Tongue (tissue), 2 donors: ENCODE results near the gene AKAP8L. TPM values are rescaled to one million over a fixed set of nuclear protein-coding genes. Genes with fewer than 3 reads are reported as not detected.
"Not testable (repeated sequence)": the region's sequence is repeated elsewhere in the genome, so short reads cannot be mapped to it uniquely, and the experiment has no call there.

Experiments used
- DNase-seq: peaks from one replicate; pipeline ENCODE4 v3.0.0-alpha.2; 2015
- total RNA-seq: library from RNA; depleted of rRNA; stranded (reverse); fragments of >200 nt; gene quantifications from one replicate; pipeline ENCODE4 v1.2.3, GENCODE V29; 2014

Gene AKAP8L
- total RNA-seq, 1 donor from 2014 or later, result 65.4 TPM

DNA sequence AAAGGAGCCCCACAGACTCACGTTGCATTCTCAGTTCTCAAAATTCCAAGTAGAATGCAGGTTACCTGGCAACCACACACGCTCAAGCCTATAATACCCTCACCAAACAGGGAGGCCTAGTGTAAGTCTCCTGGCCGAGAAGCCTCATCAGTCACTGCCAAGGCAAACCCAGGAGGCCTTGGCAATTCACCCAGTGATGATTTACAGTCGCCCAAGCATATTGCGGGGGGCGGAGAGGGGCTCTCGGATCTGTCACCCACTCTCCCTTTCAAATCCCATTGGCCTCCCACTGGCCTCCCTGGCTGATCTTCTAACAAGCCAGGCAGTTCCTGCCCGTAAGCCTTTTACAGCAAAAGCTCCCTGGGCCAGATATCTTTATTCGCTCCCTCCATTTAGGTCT is 1.1 kb downstream of the AKAP8L start:
- no peak for DNase-seq

DNA sequence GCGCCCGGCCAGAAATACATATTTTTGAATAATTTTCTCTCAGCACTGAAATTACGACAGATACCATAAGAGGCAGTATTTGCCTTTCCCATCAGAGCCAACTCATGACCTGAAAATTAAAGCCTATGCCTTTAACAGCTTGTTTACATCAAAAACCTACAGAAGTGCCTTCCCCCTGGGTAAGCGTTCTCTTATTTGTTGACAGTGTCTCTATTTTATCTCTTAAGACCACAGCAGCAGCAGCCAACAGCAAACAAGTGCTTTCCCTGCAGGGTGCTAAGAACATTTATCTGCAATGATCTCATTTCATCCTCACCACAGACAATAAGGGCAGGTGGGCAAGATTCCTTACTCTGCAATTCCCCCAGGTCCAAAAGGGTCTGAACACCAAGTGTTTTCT is 6.0 kb downstream of the AKAP8L start:
- DNase-seq, result no peak

DNA sequence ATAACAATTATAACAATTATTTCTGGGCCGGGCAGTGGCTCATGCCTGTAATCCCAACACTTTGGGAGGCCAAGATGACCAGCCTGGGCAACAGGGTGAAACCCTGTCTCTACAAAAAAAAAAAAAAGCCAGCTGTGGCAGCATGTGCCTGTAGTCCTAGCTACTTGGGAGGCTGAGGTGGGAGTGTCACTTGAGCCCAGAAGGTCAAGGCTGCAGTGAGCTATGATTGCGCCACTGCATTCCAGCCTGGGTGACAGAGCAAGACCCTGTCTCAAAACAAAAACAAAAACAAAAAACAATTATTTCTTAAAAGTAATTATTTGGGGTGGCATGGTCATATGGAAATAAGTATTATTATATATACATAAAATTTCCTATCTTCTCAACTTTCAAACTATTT is 7.4 kb downstream of the AKAP8L start:
- DNase-seq, result not testable (repeated sequence)

DNA sequence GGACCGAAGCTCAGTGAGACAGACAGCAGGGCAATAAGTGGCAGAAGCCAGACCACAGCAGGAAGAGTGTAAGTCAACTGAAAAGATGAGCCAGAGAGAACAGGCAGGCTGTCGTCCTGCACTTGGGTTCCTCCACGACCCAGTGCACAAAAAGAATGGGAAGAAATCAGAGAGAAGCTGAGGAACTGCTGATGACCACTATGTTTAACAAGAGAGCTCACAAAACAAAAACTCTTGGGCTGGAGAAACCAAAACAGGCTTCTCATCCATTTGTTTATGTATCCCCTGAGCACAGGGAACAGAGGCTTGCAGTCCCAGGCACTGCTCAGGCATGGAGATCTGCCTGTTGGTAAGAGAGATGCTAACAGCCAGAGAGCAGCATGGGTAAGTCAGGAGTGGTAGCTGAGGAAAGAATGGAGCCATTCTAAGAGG is 14.0 kb downstream of the AKAP8L start:
- DNase-seq, result no peak

DNA sequence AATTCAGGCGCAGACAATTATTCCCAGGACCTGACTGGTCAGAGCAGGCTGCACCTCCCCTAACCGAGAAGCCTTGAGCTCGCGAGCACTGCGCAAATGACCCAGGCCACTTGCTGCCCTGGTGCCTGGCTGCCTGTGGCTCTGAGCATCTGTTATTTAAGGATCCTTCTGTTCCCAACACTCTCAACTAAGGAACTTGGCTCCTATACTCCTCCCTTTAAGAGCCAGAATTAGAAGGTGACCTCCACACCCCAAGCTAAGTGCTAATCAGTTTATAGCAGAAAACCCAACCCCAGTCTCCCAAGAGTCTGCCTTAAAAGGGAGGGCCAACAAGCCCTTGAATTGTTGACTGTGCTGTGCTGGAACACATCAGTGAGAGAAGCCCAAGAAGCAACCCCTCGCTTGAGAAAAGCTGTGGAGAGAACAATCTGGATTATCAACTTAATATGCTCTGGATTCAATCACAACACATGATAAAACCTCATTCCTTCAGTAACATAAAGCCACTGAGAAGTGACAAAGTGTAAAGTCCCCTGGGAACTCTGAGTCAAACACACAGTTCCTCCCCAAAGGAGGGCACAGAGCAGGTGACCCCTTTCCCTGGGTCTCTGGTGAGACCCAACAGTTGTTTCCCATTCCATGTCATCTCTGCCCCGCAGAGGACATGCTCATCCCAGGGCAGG is 14.6 kb downstream of the AKAP8L start:
- peak; percentile 61 for DNase-seq

DNA sequence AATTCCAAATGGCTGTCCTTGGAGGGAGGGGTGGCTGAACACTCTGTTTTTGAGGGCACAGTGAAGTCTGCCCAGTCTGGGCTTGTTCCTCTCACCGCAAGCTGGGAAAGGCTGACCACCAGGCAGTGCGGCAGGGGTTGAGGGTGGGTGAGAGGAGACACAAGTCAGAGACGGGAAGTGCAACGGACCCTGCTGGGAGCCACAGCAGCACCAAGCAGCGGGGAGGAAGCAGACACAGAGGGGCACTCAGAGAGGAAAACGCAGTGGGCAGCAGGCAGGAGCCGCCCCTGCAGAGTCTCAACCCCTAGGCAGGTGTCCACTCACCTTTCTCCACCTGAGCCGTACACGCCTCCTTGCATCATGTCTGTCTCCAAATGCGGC is 15.6 kb downstream of the AKAP8L start:
- no peak for DNase-seq

DNA sequence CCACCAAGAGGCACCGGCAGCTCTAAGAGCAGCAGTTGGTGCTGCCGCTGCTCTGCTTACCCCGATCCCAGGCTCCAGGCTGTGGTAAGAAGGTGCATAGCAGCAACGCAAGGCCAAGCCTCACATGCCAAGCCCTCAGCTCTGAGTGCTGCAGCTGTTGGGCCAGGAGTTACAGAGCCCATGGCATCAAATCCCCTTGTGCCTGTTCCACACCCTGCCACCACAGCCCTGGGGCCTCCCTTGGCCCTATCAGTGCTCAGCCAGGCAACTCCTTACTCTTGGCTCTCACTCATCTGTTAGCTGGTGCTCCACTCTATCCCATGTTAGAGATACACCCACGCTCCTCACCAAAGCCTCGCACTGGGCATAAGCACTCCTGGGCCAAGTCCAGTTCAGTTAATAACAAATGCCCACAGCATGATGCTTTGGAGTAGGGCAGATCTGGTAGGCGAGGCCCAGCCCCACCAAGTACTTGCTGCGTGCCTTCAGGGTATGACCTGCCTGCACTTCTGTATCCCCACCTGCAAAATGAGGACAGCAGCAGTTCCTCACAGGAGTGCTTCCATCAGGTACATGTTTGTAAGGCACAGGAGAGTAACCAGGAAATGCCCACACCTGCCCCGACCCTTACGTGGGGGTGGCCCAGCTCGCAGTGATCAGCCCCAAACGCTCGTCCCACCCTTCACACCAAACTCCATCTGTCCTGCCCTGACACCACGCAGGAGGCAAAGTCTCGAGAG is 16.2 kb downstream of the AKAP8L start:
- peak; percentile 82 for DNase-seq

DNA sequence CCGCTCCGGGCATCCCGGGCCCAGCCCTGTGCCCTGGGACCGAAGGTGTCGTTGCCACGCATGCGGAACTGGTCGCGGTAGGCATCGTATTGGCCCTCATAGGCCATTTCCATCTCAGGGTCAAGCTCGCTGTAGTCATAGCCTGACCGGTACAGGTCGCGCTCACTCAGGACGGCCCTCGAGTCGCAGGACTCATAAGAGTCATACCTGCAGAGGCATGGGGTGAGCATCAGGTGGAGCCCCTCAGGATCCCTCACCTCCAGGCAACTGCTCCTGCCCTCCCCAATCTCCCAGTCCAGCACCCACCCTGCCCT is 17.4 kb downstream of the AKAP8L start:
- DNase-seq, result no peak

DNA sequence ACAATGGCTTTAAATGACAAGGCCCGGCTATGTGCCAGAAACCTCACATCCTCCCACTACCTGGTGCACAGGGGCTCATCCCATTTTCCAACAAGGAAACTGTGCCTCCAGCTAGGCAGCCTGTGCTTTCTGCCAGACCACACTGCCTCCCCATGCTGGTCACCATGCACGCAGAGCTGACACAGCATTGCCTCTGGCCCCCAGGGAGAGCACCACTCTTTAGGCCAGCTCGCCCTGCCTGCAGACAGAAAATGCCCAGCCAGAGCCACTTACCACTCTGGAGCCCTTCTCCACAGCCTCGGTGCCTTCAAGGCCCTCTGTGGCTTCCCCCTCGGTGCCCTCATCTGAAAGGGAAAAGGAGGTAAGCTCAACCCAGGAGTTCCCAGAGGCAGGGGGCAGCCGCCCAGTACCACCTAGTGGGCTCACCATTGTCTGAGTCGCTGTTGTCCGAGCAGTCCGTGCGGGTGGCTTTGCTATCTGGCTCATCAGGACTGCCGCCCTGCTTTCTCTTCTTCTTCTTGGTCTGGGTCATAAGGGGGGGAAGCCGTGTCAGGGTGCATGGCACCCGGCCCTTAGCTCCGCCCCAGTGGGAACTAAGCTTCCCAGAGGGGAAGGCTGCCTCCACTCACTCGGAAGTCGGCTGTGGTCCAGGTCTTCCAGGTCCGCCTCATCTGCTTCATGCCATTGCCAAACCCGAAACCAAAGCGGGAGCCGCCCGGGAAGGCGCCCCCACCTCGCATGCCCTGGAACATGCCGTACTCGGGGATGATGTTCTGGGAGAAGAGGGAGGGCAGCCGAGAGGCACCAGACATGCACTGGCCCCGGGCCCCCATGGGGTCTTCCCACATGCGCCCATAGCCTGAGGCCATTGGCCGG is 18.0 kb downstream of the AKAP8L start:
- DNase-seq, result no peak

DNA sequence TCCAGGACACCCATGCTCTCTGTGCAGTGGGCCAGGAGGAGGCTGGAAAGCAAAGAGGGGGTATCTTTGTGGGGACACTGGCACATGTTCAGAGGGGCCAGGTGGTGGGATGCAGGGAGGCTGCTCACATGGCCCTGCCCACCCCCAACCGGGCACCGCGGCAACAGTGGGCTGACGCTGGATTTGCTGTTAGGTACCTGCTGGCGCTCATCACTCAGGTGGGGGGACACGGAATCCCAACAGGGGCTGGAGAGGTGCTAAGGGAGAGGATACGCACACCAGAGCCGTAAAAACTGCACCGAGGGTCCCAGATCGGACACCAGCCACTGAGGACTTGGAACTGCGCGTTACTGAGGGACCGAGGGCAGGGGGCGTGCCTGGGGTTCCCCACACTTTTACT is 19.2 kb downstream of the AKAP8L start:
- no peak for DNase-seq

DNA sequence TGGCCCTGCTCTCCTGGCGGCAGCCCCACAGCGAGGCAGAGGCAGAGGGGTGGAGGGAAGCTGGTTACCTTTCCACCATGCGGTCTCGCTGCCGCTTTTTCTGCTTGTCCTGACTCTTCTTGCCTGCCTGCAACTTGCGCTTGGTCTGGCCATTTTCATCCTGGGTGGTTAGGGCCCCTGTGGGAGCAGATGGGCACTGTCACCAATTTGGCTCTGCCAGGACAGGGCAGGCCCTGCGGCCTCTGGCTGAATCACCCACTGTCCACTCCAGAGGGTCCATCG is 19.6 kb downstream of the AKAP8L start:
- no peak for DNase-seq

DNA sequence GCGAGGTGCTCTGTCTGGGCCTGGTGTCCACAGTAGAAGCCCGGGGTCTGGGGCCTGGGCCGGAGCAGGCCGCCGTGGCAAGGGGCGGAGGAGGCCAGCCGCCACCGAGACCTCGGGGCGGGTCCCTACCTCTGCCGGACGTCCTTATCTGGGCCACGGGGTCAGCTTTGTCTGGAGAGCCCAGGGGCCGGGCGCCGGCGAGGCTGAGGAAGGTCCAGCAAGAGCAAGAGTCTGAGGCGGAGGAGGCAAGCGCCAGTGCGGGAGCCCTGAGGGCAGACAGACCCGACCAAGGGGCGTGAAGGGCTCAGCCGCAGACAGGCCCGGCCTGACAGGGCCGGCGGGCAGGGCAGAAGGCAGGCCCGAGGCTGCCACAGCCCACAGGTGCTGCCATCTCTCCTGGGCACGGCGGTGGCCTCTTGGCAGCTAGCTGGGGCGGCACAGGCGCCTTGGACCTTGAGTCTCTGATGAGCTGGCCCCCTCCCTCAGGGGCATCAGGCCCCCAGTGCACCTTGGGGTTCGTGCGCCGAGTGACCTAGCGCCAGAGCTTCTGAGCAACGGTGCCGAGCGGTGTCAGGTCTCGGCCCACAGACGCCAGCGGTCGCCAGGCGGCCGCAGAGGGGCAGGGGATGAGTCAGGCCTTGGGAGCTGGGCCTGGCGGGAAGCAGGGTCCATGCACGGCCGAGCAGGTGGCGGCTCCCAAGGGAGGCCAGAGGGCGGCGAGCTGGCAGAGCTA is 20.1 kb downstream of the AKAP8L start:
- no peak for DNase-seq

DNA sequence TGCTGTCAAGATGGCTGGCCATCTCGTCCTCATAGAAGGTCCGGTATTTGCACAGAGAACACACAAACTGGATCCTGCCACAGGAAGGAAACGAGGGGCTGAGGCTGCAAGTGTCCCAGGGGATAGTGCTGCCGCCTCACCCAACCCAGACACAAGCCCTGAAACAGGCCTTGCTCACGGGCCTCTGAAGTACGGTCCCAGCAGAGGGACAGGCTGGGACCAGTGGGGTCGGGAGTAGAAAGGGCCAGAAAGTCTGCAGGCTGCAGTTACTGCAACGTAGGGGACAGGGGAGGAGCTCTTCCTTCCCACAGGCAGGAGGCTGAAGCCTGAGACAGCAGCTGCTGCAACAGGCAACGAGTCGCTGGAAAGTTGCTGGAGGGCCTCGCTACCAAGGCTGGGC is 21.0 kb downstream of the AKAP8L start:
- DNase-seq, result no peak

DNA sequence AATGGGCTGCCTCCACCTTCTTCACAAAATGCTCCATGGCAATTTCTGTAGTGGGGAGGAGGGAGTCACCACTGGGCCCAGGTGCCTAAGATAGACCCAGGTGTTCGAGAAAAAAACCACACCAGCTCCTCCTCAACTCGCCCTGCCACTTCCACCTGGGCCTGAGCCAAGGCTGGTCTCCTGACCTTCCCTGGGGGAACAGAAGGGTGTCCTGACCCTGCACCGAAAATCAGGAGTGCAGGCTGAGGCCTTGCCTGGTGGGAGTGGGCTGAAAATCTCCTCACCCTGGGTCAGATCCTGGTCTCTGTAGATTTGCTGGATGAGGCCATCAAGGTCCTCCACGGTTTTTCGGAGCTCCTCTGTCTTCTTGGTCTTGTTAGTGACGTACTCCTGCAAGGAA is 21.6 kb downstream of the AKAP8L start:
- no peak for DNase-seq

DNA sequence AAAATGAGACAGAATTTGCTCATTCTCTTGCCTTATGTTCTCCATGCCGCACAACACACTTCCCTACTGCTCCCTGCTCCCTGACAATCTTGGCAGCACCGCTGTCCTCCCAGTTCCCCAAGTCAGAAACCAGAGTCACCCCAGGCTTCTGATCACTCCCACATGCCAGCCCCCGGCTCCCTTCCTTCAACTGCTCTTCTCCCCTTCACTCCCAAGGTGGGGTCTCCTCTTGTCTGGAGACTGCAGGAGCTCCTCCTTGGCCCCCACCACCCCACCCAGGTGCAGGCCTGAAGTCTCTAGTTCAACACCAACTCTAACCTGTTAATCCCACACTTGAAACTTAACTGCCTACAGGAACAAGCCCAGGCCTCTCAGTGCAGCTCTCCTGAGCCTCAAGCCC is 22.4 kb downstream of the AKAP8L start:
- DNase-seq, result no peak

DNA sequence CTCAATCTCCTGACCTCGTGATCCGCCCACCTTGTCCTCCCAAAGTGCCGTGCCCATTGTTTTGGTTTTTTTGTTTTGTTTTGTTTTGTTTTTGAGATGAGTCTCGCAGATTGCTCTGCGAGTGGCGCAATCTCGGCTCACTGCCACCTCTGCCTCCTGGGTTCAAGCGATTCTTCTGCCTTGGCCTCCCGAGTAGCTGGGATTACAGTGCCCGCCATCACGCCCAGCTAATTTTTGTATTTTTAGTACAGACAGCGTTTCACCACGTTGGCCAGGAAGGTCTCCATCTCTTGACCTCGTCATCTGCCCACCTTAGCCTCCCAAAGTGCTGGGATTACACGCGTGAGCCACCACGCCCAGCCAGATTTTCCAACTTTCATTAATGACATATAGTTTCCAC is 23.5 kb downstream of the AKAP8L start:
- not testable (repeated sequence) for DNase-seq

DNA sequence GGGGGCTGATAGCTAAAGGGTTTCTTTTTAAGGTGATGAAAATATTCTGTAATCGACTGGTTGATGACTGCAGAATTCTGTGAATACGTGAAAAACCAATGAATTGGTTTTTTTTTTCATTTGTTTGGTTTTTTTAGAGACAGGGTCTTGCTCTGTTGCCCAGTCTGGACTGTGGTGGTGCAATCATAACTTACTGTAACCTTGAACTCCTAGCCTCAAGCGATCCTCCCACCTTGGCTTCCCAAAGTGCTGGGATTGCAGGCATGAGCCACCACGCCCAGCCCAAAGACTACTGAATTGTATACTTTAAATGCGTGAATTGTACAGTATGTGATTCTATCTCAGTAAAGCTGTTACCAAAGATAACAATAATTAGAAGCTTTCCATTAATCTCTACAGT is 24.4 kb downstream of the AKAP8L start:
- DNase-seq, result no peak

DNA sequence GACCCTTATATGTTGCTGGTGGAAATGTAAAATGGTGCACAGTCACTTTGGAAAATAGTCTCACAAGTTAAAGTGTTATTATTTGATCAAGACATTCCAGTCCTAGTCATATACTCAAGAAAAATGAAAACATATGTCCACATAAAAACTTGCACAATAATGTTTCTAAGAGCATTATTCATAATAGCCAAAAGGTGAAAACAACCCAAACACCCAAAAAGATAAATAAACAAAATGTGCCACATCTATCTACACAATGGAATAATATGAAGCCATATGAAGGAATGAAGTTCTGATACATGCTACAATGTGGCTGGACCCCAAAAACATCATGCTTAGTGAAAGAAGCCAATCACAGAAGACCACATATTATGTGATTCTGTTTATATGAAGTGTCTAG is 24.8 kb downstream of the AKAP8L start:
- DNase-seq, result no peak

DNA sequence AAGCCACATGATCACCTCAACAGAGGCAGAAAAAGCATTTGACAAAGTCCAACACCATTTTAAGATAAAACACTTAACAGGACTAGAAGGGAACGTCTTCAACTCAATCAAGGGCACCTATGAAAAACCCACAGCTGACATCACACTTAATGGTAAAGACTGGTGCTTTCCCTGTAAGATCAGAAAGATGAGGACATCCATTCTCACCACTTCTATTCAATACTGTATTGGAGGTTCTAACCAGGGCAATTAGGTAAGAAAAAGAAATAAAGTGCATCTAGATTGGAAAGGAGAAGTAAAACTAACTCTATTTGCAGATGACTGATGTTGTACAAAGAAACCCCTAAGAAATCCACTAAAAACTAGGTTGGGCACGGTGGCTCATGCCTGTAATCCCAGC is 28.0 kb downstream of the AKAP8L start:
- DNase-seq, result no peak

DNA sequence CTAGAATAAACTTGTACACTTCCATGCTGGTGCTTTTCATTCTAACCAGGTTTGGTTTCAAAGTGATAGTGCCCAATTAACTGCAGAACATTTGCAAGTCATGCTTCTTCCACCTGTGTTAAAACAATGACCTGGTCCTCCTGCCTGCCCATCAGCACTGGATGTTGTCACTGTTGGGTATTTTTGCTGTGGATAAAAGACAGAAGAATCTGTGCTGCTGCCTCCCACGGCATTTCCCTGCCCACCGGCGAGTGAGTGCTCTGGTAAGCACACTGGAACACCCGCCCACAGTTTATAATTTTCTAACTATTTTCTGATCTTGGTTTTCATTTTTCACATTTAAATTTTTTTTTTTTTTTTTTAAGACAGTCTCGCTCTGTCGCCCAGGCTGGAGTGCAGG is 36.9 kb downstream of the AKAP8L start:
- no peak for DNase-seq

DNA sequence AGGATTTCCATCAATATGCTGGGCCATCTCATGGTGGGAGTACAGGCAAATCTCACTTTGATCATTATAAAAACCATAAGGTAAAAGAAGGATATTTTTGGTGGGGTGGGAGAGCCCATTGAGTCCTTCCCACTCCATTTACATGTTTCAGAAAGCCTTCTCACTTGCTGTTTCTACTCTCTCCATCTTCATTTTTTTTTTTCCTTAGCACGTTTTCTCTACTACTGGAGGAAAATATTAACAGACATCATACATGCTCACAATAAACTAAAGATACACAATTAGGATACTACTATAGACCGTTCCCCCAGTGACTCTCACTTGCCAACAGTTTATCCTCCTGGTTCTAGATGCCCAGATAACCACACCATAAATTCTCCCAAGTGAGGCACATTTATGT is 37.4 kb downstream of the AKAP8L start:
- no peak for DNase-seq

DNA sequence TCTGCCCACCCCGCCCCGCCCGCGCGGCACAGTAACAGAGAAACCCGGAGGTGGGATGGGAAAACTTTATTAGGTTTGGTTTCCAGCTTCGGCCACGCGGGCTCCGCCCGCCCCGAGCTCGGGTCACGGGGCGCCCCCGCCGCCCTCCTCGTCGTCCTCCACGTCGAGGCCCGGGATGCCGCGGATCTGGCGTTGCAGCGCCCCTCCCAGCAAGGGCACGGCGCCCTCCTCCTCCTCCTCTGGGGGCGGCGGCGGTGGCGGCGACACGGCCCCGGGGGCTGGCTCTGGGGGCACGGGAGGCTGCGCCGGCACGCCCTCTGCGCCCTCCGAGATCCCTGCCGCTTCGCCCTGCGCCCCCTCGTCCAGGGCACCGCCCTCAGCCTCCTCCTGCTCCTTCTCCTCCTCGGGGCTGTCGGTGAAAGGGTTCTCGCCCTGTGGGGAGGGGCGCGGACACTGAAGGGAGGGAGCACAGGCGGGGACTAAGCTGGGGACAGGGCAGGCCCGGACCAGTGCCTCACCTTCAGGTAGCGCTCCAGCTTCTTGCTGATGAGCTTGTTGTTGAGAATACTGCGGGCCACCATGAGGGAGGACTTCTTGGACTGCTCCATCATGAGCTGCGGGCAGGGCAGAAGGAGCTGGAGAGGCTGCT is 38.7 kb downstream of the AKAP8L start:
- peak; percentile 71 for DNase-seq
